ENCODE data around the gene TPO.

TPO gene

DNA sequence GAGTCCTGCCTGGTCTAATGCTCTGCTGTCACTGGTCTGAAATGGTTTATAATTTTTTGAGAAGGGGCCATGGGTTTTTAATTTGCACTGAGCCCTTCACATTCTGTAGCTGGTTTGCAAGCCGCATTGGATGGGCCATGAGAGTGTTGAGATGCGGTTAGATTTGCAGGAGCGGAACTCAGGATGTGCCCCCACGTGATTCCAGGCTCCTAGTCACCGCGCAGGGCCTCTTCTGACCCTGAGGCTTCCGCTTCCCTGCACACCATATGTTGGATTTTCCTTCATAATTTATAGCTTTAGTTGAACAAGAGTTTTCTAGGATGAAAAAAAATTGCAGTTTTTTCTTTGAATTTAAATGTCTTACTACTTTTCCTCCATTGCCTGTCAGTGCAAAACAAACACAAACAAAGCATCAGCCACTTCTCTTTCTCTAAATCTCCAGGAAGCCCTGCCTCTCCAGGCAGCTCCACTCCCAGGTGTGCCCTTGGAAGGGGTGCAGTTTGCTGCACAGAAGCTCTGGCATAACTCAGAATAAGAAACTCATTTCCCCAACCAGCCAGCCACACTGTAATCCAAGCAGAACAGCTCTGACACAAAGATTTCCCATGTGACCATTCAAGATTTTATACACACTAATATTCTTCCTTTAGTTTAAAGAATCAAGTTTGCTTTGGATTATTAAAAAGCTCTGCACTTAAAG, 18.4 kb upstream of the TPO start:
- H3K4me3 ChIP-seq (ENCODE audit: low read length) = no peak overlapping the region
- TF ChIP-seq, protein P1, sequence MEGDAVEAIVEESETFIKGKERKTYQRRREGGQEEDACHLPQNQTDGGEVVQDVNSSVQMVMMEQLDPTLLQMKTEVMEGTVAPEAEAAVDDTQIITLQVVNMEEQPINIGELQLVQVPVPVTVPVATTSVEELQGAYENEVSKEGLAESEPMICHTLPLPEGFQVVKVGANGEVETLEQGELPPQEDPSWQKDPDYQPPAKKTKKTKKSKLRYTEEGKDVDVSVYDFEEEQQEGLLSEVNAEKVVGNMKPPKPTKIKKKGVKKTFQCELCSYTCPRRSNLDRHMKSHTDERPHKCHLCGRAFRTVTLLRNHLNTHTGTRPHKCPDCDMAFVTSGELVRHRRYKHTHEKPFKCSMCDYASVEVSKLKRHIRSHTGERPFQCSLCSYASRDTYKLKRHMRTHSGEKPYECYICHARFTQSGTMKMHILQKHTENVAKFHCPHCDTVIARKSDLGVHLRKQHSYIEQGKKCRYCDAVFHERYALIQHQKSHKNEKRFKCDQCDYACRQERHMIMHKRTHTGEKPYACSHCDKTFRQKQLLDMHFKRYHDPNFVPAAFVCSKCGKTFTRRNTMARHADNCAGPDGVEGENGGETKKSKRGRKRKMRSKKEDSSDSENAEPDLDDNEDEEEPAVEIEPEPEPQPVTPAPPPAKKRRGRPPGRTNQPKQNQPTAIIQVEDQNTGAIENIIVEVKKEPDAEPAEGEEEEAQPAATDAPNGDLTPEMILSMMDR (conservative IDR thresholded peaks at IDR 0.05; ENCODE audit: low read depth, low read length) = no peak
- no peak for DNase-seq (ENCODE audit: low read depth)

DNA sequence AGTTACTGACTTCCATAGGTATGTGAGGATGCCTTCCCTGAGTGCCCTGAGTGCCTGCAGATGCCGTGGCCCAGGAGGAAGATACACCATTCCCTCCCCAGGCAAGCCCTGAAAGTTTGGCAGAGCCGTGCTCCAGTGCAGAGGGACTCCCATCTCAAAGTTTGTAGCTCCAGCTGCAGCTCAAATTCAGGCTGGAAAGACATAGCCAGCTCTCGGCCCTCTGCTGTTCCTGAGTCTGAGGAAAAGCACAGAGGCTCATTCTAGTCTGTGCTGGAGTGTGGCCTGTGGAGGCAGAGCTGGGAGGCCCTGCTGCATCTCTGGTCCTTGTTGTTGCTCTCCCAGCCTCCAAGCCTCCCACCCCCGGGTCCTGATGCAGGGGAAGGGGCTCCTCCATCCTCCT, 15.9 kb upstream of the TPO start:
- TF ChIP-seq, protein P1 (conservative IDR thresholded peaks at IDR 0.05; ENCODE audit: low read depth, low read length) = no peak
- DNase-seq (ENCODE audit: low read depth) = no peak
- no peak overlapping the region for H3K4me3 ChIP-seq (ENCODE audit: low read length)

DNA sequence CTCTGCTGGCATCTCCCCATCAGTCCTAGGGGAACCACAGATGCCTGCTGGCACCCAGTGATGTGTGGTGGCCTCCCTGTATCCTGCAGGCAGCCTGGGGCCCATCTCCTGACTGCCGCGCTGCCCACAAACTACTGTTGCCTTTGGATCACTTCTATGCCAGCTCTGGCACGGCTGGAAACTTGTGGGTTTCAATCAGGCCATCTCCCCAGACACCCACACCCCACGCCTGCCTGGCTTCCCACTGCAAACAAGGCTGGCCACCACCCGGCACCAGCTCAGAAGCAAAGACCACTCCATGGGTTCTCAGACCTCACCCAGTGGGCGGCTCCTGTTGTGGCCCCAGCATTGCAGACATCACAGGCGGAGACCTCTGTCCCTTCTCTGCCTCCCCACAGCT, 15.1 kb upstream of the TPO start:
- no peak for DNase-seq (ENCODE audit: low read depth)
- H3K4me3 ChIP-seq (ENCODE audit: low read length) = no peak overlapping the region
- TF ChIP-seq, protein P1 (conservative IDR thresholded peaks at IDR 0.05; ENCODE audit: low read depth, low read length) = no peak

- H3K4me3 ChIP-seq (ENCODE audit: low read length) = no peak overlapping the region
- TF ChIP-seq, protein P1 (conservative IDR thresholded peaks at IDR 0.05; ENCODE audit: low read depth, low read length) = no peak
- DNase-seq (ENCODE audit: low read depth) = no peak
Observed at GRCh38 chr2:1400943-1401735, 12.1 kb upstream of the TPO start.

- no peak overlapping the region for H3K4me3 ChIP-seq (ENCODE audit: low read length)
- TF ChIP-seq, protein P1 (conservative IDR thresholded peaks at IDR 0.05; ENCODE audit: low read depth, low read length) = no peak
- no peak for DNase-seq (ENCODE audit: low read depth)
Observed at GRCh38 chr2:1402064-1402463, 11.2 kb upstream of the TPO start.

- no peak for DNase-seq (ENCODE audit: low read depth)
- TF ChIP-seq, protein P1 (conservative IDR thresholded peaks at IDR 0.05; ENCODE audit: low read depth, low read length) = no peak
Observed at GRCh38 chr2:1403565-1403964, 9.7 kb upstream of the TPO start.

GRCh38 chr2:1405124-1405523, 8.1 kb upstream of the TPO start:
- H3K4me3 ChIP-seq (ENCODE audit: low read length) = no peak overlapping the region
- DNase-seq (ENCODE audit: low read depth) = no peak
- TF ChIP-seq, protein P1 (conservative IDR thresholded peaks at IDR 0.05; ENCODE audit: low read depth, low read length) = no peak

More at GRCh38 chr2:1403565-1403964, 9.7 kb upstream of the TPO start:
- no peak overlapping the region for H3K4me3 ChIP-seq (ENCODE audit: low read length)
